KBM-7 (cell line): ENCODE data around the gene RGP1.
A peak's percentile ranks its signal among the peaks of the same experiment; 100 is the strongest.

Experiments used
- DNase-seq: peaks from one replicate; pipeline ENCODE4 v3.0.0-alpha.2; 2015
- in situ Hi-C: fragments of 300-500 bp; cut with MboI; formaldehyde crosslinking; loops from 2 replicates; pipeline ENCODE4 v1.14.3; 2020; ENCODE audit warnings: low sequenced_read_pairs, low pct_unique_long_range_greater_than_20kb, mixed read lengths

RGP1 gene

DNA sequence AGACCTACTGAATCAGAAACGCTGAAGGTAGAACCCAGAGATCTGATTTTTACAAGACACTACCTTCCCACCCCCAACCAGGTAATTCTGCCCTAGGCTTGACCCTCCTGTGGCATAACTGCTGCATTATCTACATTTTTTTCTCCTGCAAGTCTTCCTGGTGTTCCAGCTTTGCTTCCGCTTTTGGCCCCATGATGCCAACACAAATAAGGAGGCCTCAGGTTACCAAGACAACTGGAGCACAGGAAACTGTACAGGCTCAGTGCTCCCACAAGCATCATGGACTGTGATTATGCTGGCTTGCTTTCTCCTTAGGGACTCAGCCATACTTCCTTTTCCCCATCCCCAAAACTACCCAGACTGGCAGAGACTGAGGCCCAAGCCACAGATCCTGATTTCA lies 11.6 kb downstream of the RGP1 start:
- in situ Hi-C loops = no loop called here
- DNase-seq = peak; percentile 42

DNA sequence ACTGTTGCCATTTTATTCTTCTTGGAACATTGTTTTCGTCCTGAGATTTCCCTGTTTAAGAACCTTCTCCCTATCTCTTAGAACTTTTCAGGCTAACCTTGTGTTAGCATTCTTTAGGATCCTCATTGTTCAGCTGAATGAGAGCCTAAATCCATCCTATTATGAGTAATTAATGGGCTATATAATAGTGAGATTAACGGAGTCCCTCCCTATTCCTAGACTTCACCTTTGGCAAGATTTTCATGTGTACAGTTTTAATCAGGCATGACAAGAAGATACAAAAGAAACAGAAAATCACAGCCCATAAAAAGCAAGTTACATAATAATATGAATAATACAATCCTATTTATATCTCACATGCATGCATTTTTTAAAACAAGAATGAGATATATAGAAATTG lies 14.1 kb downstream of the RGP1 start:
- in situ Hi-C loops = no loop called here
- DNase-seq = no peak

DNA sequence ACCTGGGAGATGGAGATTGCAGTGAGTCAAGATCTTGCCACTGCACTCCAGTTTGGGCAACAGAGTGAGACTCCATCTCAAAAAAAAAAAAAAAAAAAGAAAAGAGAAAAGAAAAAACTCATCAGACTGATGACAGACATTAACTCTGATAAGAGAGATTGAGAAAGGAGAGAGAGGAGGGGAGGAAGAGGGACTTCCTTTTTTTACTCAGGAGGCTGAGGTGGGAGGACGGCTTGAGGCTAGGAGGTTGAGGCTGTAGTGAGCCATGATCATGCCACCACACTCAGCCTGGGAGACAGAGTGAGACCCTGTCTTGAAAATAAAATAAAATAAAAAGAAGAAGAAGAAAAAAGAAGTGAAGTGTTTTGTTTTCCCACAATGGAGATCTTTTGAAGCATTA lies 14.7 kb downstream of the RGP1 start:
- in situ Hi-C loops = no loop called here
- DNase-seq = peak; percentile 15

DNA sequence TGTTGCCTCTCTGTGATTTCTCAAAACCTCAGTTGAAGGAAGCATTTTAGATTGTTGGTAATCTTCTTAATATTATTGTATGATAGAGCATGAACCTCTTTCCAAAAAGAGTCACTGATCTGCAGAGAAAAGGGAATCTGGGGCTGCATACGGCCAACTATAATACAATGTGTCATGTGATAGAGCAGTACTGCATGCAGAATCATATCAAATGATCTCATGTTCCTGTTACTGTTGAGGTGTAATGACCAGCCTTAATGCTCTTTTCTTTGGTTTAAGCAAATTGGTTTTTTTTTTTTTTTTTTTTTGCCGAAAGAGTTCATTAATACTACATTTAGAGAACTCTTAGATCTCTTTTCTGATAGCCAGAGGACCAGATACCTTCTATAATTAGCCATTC lies 17.9 kb downstream of the RGP1 start:
- no peak for DNase-seq
- in situ Hi-C loops = no loop called here

DNA sequence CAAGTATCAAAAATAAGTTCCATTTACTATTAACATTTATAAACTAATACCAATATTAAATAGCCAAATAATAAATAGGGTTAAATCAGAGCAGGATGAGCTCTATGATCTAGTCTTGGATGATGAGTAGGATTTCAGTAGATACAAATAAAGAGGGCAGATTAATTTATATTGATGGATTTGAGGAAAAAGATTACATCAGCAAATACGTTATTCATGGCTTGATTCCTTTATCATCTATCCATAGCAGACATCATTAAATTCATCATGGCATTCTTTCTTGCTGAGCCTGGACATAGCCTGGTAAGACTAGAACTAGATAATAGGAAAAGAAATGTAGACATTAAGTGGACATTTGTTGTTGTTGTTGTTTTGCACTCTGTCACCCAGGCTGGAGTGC lies 18.4 kb downstream of the RGP1 start:
- no peak for DNase-seq
- in situ Hi-C loops = no loop called here

DNA sequence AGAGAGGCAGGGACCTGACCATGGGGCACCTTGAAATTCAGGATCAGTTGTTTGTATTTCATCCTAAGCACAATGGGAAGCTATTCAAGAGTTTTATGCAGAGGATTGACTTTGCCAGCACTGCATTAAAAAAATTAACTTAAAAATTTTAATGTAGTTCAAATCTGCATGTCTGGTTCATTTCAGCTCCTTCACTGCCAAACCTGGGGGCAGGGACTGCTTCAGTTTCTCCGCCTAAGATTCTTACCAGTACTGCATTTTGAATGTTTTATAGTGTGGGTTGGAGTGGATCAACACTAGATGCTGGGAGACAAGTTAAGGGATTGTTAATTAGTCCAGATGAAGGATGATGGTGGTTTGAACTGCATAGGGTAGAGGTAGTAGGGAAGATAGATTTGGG lies 20.7 kb downstream of the RGP1 start:
- in situ Hi-C loops = no loop called here
- no peak for DNase-seq

DNA sequence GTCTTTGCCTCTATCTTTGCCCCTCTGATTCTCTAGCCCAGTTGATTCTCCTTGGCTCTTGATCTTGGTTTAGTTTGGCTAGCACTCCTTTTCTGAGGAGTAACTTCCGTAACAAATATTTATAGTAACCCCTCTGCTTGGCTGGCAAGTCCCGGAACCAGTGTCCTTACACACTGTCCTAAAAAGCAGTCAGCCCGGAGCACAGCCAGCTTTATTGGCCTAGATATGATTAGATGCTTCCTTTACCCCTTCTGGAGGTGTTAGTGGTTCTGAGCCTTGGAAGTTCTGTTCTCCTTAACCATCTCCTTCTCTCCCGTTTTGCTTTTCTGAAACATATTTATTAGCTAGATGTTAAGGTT lies 22.0 kb downstream of the RGP1 start:
- DNase-seq = no peak
- in situ Hi-C loops = no loop called here

DNA sequence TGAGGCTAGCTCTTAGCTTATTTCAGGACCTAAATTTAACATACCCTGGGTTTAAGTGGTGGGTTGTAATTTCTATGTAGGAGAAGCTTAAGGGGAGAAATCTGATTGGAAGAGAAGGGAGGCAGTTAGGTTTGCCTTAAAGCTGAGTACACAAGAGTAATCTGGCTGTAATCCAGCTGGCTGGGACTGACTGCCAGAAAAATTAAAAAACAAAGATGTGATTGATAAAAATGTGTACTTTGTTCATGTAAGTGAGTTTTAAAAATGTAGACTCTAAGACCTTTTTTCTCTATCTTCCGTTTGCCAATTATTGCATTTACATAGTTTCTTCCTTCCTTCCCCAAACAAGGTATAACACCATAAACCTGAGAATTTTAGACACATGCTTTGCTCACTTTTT lies 22.4 kb downstream of the RGP1 start:
- in situ Hi-C loops = no loop called here
- no peak for DNase-seq

DNA sequence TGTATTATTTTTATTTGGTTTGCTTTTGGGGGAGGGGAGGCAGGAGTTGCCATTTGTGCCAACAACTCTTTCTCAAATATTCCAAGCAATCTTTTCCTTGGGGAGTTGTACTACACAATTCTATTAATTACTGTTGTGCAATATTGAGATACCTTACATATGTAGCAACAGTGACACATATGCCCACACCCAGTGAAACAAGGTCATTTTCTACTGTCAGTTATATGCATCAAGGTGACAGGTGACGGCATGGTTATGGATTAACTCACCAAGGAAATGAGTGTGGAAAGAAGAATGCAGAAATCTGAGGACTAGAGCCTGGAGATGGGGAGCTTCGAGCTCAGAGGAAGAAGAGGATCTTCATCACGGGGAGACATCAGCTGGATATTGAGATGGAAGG lies 22.9 kb downstream of the RGP1 start:
- in situ Hi-C loops = no loop called here
- DNase-seq = no peak

DNA sequence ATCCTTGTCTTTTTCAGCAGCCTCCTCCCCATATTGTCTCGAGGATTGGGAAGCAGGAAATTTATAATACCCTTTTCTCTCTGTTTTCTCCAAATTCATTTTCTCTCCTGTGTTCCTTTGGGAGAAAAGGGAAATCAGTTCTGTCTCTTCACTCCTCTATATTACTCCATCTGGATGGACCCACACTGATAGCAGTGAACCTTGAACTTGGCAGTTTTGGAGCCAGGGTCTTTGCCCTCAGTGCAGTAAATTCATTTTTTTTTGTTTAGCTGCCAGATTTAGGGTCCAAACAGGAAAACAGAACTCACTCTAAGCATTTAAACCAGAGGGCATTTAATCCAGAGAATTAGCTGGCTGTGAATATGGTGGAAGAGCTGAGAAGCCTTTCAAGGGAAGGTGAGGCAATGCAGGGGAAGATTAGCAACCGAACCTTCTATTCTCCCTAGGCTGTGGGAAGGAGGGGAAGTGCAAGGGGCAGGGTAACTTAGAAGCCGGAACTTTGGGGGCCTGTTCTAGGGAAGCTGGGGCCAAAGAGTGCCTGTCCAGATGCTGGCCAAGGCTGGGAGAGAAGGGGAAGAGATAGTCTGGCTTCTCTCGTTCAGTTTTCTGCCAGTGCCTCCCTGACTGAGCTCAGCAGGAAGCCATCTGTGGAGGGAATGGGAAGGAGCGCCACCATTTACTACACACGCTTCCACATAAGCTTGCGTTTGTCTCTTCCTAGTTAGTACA lies 26.0 kb downstream of the RGP1 start:
- peak; percentile 81 for DNase-seq
- in situ Hi-C loops = no loop called here

DNA sequence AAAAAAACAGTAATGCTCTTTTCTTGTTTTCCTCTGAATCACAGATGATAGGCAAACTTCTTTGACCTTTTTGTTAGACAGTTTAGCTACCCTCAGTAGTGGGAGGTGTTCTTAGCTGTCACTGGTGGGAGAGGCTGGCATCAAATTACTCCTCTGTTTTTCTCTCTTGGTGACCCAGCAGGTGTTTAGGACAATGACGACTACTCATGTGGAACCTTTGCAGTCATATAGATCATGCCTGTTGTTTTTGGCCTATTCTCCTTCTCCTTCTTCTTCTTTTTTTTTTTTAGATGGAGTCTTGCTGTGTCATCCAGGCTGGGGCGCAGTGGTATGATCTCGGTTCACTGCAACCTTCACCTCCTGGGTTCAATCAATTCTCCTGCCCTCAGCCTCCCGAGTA lies 26.9 kb downstream of the RGP1 start:
- in situ Hi-C loops = no loop called here
- DNase-seq = peak; percentile 78

DNA sequence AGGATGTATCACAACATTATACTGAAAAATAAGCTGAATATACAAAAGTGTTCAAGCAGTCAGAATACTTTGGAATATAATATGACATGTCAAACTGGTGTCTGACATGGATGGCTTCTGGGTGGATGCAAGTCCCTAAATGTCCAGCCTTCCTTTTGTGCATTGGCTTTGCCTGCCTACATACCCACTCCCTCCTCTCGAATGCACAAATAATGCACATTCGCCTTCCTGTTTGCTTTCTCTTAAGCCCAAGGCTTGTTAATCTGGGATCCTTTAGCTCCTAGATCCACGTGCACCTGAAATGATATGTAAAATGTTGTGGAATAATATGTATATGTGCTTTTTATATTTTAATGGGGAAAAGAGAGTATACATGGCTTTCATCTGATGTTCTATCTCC lies 29.4 kb downstream of the RGP1 start:
- in situ Hi-C loops = no loop called here
- DNase-seq = no peak

DNA sequence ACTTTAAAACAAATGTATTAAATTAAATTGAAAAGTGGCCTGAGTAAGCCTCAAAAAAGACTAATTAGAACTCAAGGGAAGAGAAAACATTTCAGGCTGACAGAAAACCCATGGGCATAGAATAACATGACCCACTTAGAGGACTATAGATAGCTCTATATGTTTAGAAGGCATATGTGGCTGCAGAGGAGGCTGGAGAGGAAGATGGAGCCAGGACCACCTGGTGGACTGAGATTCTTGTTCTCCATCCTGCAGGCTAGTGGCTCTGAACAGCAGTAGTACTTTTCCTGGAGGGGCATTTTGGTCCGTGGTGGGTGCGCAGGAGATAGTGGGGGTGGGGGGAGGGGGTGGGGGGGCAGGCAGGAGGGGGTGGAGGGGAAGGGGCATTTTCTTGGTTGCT lies 32.0 kb downstream of the RGP1 start:
- in situ Hi-C loops = no loop called here
- no peak for DNase-seq

DNA sequence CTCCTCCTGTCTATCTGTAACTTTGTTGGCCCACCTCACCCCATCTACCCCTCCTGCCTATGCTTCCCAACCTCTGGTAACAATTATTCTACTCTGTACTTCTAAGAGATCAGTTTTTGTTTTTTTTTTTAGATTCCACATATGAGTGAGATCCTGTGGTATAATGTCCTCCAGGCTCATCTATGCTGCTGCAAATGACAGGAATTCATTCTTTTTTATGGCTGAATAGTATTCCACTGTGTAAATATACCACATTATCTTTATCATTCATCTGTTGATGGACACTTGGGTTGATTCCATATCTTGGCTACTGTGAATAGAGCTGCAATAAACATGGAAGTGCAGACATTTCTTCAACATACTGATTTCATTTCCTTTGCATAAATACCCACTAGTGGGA lies 34.3 kb downstream of the RGP1 start:
- in situ Hi-C loops = no loop called here
- no peak for DNase-seq

DNA sequence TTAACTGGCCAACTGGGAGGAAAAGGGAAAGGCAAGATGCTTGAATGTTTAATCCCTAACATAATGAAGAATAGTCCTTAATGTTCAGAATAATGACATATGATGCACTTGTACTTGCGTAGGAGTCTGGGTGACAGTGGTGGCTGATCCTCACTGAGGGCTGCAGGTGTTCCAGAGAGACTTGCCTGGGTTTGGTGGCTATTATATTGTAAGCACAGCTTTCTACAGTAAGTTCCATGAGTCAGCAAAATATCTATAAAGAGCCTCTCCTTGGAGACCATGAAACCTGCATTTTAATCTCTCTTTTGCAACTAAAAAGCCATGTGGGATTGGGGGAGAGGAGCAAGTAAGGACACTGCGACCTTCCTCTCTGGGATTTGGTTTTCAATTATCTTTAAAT lies 40.5 kb downstream of the RGP1 start:
- no peak for DNase-seq

DNA sequence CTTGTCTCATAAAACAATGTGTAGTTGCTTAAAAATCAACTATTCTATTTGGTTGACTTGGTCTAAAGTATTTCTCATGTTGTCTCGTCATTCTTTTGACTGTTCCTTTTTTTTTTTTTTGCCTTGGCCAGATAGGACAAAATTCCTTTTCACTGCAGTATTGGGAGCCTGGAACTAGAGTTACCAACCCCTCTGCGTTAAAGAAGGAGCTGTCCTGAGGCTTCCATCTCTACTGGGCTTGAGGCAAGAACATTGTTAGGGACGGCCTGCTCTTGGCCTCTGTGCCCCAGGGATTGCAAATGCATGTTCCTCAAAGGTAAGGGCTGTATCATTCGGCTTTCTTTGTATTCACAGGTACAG lies 40.9 kb downstream of the RGP1 start:
- DNase-seq = no peak
- in situ Hi-C loops = no loop called here

More for the DNA sequence above, 40.5 kb downstream of the RGP1 start:
- in situ Hi-C loops = no loop called here

DNA sequence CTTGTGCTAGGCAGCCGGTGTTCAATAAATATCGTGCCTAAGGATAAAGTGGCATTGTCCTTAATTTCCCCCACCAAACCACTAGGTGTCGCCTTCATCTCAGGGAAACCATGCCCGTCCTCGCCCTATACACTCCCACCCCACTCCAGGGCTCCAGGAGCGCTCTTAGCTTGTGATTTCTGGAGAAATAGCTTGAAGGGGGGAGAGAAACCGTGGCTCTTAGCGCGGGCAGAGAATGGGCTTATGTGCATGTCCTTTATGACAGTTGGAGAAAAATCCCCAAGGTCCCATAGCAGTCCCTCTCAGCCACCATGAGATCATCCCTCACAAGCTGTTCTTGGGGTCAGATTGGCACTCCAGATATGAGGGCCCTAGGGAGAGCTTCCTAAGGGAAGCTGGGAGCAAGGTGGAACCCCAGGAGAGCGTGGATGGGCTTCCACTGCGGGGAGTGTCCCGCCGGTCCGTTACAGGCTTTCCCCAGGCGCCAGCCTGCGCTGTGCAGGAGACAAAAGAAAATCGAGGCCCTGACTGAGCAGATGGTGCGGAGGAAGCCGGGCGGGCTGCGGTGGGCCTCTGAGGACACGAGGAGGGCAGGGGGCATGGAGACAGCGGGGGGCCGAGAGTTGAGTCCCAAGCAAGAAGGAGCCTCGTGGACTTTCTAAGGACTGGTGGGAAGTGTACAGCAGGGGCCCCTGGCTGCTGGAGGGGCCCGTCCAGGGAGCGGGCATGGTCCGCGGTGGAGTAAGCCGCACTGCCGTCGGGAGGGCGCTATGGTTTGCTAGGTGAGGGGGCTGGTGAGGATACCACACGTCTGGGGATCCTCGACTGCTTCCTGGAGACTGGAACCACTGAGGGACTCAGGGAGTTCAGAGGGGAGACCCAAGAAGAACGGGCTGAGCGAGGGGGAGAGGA lies 41.6 kb downstream of the RGP1 start:
- in situ Hi-C loops = no loop called here
- DNase-seq = peak; percentile 75

DNA sequence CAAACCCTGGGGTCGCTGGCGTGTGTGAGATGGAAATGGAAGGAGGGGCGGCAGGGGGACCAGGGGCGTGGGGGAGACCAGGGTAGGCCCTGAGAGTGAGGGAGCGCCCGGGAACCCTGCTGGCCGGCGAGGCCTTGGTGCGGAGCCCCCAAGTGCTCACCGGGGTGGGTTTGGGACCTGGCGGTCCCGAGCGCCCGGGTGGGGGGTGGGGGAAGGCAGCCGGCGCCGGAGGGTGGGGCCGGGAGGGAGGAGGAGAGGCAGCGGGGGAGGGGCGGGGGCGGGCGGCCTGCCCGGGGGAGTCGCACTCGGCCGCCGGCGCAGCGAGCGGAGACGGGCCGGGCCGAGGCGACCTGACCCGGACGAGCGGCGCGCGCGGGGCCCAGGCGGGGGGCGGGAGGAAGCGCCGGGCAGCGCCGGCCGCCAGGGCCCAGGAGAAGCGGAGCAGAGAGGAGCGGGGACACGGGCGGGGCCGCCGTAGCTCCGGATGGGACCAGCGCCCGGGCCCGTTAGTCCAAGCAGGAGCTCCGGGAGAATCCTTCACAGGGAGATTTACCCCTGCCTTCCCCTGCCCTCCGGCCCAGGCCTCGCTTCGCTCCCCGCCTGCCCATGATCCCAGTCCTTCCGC lies 42.3 kb downstream of the RGP1 start, which contains the start of gene NPR2:
Gene NPR2 (plus strand): TSS at position 295 of the 625 bp plus-strand sequence. CDS start 818 bp downstream, outside the sequence.
- in situ Hi-C loops = no loop called here
- DNase-seq = no peak

DNA sequence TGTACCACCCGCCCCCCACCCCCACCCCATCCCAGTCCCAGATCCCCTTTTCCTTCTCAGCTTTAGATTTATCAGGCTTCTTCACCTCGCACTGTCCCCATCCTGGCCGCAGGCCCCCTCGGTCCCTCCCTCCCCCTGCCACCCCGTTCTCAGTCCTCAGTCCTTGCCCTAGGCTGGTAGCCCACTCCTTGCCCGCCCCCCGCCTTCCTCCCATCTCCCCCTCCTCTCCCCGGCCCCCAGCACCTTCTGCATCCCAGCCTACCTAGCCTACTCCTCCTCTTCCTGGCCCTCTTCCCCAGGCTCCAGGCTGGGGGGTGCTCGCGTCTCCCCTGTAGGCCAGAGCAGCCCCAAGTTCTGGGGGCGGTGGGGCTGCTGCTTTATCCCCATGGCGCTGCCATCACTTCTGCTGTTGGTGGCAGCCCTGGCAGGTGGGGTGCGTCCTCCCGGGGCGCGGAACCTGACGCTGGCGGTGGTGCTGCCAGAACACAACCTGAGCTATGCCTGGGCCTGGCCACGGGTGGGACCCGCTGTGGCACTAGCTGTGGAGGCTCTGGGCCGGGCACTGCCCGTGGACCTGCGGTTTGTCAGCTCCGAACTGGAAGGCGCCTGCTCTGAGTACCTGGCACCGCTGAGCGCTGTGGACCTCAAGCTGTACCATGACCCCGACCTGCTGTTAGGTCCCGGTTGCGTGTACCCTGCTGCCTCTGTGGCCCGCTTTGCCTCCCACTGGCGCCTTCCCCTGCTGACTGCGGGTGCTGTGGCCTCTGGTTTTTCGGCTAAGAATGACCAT lies 43.1 kb downstream of the RGP1 start:
- DNase-seq = no peak
- in situ Hi-C loops = no loop called here
